ENCODE data around the gene RET.

Gene RET

DNA sequence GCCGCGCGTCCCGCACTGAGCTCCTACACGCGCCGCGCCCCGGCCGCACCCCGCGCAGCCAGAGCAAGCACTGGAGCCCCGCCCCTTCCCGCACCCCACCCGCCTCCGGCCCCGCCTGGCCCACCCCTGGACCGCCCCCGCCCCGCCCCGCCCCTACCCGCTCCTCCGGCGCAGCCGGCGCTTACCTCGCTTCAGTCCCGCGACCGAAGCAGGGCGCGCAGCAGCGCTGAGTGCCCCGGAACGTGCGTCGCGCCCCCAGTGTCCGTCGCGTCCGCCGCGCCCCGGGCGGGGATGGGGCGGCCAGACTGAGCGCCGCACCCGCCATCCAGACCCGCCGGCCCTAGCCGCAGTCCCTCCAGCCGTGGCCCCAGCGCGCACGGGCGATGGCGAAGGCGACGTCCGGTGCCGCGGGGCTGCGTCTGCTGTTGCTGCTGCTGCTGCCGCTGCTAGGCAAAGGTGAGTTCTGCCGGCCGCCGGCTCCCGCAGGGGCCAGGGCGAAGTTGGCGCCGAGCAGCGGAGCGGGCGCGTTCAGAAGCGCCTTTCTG lies at the start of gene RET:
RET (plus strand) TSS at position 194 of the 545 bp plus-strand sequence; CDS start at position 384, 190 bp downstream.
- H3K27ac ChIP-seq (ENCODE audit: low read depth, low read length) = no peak within 1 kb of the TSS
- peaks cover 17 to 29% of the 10 kb centered on the region in 2 donors for H3K27me3 ChIP-seq (ENCODE audit: control insufficient read depth in 1 of 2, insufficient read depth in 2 of 2, low read length in 2 of 2)
- H3K4me1 ChIP-seq (ENCODE audit: control insufficient read depth in 1 of 2, insufficient read depth in 2 of 2, low read length in 2 of 2) = peaks cover 8 to 14% of the 10 kb centered on the region in 2 donors
- no peak within 1 kb of the TSS for H3K9ac ChIP-seq (ENCODE audit: low read depth in 1 of 2, low read length in 2 of 2)
- H3K9me3 ChIP-seq (ENCODE audit: control insufficient read depth in 1 of 2, low read length in 2 of 2) = no peaks in the 10 kb centered on the region
- H3K36me3 ChIP-seq (ENCODE audit: control insufficient read depth in 1 of 2, insufficient read depth in 2 of 2, low read length in 2 of 2) = no peaks in the 10 kb centered on the region
- peak within 1 kb of the TSS; percentile 48 to 50 for H3K4me3 ChIP-seq (ENCODE audit: low read depth in 1 of 2, low read length in 2 of 2)

DNA sequence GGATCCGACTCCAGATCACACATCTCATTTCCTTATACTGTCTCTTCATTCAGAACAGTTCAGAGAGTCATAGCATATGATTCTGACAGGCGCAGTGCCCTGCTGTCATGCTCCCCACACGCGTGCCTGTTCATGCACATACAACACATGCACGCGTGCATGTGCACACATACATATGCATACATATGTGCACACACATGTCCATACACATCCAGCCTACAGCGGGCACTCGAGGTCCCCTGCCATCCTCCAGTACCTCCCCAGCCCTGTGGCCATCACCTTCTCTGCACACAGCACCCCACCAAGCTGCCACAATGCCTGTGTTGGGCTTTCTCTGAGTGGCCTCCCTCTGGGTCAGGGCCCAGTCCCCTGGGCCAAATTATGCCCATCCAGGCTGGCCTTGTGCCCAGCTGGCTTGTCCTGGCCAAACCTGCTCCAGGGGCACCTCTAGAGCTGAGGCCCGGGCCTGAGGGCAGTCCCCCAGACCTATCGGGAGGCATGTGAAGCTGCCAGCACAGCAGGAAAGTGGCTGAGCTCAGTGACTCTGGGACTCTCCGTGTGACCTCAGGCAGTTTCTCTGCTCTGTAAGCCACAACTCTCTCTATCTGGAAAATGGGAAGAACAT lies 49.4 kb upstream of the RET start:
- Histone ChIP-seq H3K4me1 (ENCODE audit: control insufficient read depth in 1 of 2, insufficient read depth in 2 of 2, low read length in 2 of 2) (peaks cover 0 to 7% of the 10 kb centered on the region in 2 donors), H3K9me3 (ENCODE audit: control insufficient read depth in 1 of 2, low read length in 2 of 2) (no peaks in the 10 kb centered on the region), H3K27ac (ENCODE audit: low read depth, low read length) (no peak overlapping the region), H3K4me3 (ENCODE audit: low read depth in 1 of 2, low read length in 2 of 2) (no peak overlapping the region), H3K9ac (ENCODE audit: low read depth in 1 of 2, low read length in 2 of 2) (no peak overlapping the region), H3K27me3 (ENCODE audit: control insufficient read depth in 1 of 2, insufficient read depth in 2 of 2, low read length in 2 of 2) (no peaks in the 10 kb centered on the region), H3K36me3 (ENCODE audit: control insufficient read depth in 1 of 2, insufficient read depth in 2 of 2, low read length in 2 of 2) (no peaks in the 10 kb centered on the region)

DNA sequence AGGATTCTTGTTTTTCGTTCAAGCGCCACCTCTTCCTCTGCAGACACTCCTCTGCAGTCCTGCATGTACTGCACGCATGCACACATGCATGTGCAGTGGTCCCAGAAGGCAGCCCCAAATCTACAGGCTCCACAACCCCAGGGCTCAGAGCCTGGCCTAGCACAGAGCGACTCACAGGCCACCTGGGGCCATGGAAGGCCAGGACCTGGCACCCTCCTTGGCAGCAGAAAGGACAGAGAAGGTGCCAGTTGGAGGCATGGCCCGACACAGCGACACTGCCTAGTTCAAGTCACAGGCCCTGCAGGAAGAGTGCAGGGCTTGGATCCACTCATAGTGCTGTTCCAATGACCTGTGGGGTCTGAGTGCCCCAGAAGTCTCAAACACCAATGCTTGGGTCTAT lies 48.7 kb upstream of the RET start:
- H3K9me3 ChIP-seq (ENCODE audit: control insufficient read depth in 1 of 2, low read length in 2 of 2) = peaks cover 5 to 6% of the 10 kb centered on the region in 2 donors
- H3K4me3 ChIP-seq (ENCODE audit: low read depth in 1 of 2, low read length in 2 of 2) = no peak overlapping the region
- no peaks in the 10 kb centered on the region for H3K36me3 ChIP-seq (ENCODE audit: control insufficient read depth in 1 of 2, insufficient read depth in 2 of 2, low read length in 2 of 2)
- H3K27me3 ChIP-seq (ENCODE audit: control insufficient read depth in 1 of 2, insufficient read depth in 2 of 2, low read length in 2 of 2) = no peaks in the 10 kb centered on the region
- no peak overlapping the region for H3K27ac ChIP-seq (ENCODE audit: low read depth, low read length)
- peaks cover 0 to 7% of the 10 kb centered on the region in 2 donors for H3K4me1 ChIP-seq (ENCODE audit: control insufficient read depth in 1 of 2, insufficient read depth in 2 of 2, low read length in 2 of 2)
- no peak overlapping the region for H3K9ac ChIP-seq (ENCODE audit: low read depth in 1 of 2, low read length in 2 of 2)

DNA sequence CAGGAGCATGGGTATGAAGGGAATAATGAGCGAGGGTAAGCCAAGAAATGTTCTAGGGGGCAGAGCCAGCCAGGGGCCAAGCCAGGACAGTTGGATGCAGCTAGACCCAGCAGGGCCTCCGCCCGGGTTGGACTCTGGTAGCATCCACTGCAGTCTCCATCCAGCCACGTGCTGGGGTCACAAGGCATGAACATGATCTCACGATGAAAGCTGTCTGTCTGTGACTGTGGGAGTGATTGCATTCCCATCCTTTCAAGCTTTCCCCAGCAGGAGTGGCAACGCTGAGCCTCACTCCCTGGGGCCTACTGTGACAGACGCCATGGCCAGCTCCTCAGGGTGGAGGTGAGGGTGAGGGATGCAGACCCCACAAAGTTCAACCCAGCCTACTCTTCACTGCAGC lies 47.8 kb upstream of the RET start:
- Histone ChIP-seq H3K9me3 (ENCODE audit: control insufficient read depth in 1 of 2, low read length in 2 of 2) (peaks cover 5 to 6% of the 10 kb centered on the region in 2 donors), H3K27ac (ENCODE audit: low read depth, low read length) (no peak overlapping the region), H3K4me3 (ENCODE audit: low read depth in 1 of 2, low read length in 2 of 2) (no peak overlapping the region), H3K27me3 (ENCODE audit: control insufficient read depth in 1 of 2, insufficient read depth in 2 of 2, low read length in 2 of 2) (no peaks in the 10 kb centered on the region), H3K36me3 (ENCODE audit: control insufficient read depth in 1 of 2, insufficient read depth in 2 of 2, low read length in 2 of 2) (no peaks in the 10 kb centered on the region), H3K4me1 (ENCODE audit: control insufficient read depth in 1 of 2, insufficient read depth in 2 of 2, low read length in 2 of 2) (peaks cover 0 to 7% of the 10 kb centered on the region in 2 donors), H3K9ac (ENCODE audit: low read depth in 1 of 2, low read length in 2 of 2) (no peak overlapping the region)

DNA sequence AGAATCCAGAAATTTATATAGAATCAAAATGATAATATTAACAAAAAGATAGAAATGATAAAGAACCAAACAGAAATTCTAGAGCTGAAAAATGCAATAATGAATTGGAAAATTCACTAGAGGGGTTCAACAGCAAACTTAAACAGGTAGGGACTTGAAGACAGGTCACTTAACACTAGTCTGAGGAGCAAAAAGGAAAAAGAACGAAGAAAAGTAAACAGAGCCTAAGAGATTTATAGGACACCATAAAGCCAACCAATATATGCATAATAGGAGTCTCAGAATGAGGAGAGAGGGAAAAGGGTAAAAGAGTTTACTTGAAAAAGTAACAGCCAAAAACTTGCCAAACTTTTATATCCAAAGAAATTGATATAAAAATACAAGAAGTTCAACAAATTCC lies 44.3 kb upstream of the RET start:
- H3K36me3 ChIP-seq (ENCODE audit: control insufficient read depth in 1 of 2, insufficient read depth in 2 of 2, low read length in 2 of 2) = no peaks in the 10 kb centered on the region
- H3K27ac ChIP-seq (ENCODE audit: low read depth, low read length) = no peak overlapping the region
- no peak overlapping the region for H3K9ac ChIP-seq (ENCODE audit: low read depth in 1 of 2, low read length in 2 of 2)
- no peaks in the 10 kb centered on the region for H3K27me3 ChIP-seq (ENCODE audit: control insufficient read depth in 1 of 2, insufficient read depth in 2 of 2, low read length in 2 of 2)
- H3K9me3 ChIP-seq (ENCODE audit: control insufficient read depth in 1 of 2, low read length in 2 of 2) = peaks cover 5 to 6% of the 10 kb centered on the region in 2 donors
- H3K4me3 ChIP-seq (ENCODE audit: low read depth in 1 of 2, low read length in 2 of 2) = no peak overlapping the region
- no peaks in the 10 kb centered on the region for H3K4me1 ChIP-seq (ENCODE audit: control insufficient read depth in 1 of 2, insufficient read depth in 2 of 2, low read length in 2 of 2)

DNA sequence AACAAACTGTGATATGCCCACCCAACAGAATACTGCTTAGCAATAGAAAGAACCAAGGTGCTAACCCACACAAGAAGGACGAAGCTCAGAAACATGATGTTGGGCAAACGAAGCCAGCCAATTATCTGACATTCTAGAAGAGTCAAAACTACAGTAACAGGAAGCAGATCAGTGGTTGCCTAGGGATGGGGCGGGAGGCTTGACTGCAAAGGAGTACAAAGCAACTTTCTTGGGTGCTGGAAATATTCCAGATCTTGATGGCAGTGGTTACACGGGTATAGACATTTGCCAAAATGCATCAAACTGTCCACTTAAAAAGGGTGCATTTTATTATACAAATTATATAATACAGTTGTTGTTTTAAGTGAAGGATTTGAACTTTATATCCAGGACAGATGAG lies 41.1 kb upstream of the RET start:
- H3K9me3 ChIP-seq (ENCODE audit: control insufficient read depth in 1 of 2, low read length in 2 of 2) = peaks cover 5 to 6% of the 10 kb centered on the region in 2 donors
- H3K4me1 ChIP-seq (ENCODE audit: control insufficient read depth in 1 of 2, insufficient read depth in 2 of 2, low read length in 2 of 2) = no peaks in the 10 kb centered on the region
- no peak overlapping the region for H3K4me3 ChIP-seq (ENCODE audit: low read depth in 1 of 2, low read length in 2 of 2)
- no peak overlapping the region for H3K27ac ChIP-seq (ENCODE audit: low read depth, low read length)
- no peak overlapping the region for H3K9ac ChIP-seq (ENCODE audit: low read depth in 1 of 2, low read length in 2 of 2)
- H3K27me3 ChIP-seq (ENCODE audit: control insufficient read depth in 1 of 2, insufficient read depth in 2 of 2, low read length in 2 of 2) = no peaks in the 10 kb centered on the region
- H3K36me3 ChIP-seq (ENCODE audit: control insufficient read depth in 1 of 2, insufficient read depth in 2 of 2, low read length in 2 of 2) = no peaks in the 10 kb centered on the region

DNA sequence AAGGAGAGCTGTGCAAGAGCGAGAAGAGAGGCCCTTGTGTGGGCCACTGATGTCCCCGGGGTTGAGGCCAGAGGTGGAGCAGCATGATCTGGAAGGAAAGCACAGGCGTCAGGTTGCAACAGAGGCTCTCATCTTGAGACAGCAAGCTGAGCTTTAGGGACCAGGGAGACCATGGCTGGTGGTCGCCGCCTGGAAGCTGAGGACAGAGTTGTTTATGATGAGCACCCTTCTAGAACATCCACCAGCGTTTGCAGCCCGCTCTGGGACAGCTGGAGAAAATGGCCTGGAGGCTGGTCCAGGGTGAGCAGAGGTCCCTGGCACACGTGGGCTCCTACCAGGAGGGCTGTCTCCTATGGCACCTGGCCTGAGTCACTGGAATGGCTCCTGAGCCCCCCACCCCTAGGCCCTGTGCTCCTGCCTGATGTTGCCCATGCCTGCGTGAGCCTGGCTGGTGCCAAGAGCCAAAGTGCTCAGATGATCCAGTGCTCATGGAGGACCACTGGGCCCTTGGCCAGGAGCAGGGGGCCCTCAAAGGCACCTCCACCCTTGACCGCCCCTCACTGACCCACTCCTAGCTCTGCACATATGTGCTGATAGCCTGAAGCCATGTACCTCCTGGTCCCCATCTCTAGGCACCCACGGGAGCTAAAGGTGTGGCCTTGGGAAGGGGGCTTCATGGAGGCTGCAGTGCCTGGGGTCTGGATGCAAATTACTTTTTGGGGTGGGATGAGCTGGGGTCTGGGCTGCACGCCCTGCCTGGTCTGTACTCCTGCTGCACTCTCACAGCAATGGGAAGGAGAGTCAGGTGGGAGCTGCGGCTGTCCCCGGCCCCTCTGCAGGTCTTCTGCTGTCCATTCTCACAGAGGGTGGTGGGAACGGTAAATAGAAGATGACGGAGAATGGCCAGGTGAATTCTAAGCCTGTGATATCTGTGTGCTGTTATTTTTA lies 40.1 kb upstream of the RET start:
- Histone ChIP-seq H3K9me3 (ENCODE audit: control insufficient read depth in 1 of 2, low read length in 2 of 2) (peaks cover 5 to 6% of the 10 kb centered on the region in 2 donors), H3K4me1 (ENCODE audit: control insufficient read depth in 1 of 2, insufficient read depth in 2 of 2, low read length in 2 of 2) (no peaks in the 10 kb centered on the region), H3K36me3 (ENCODE audit: control insufficient read depth in 1 of 2, insufficient read depth in 2 of 2, low read length in 2 of 2) (no peaks in the 10 kb centered on the region), H3K4me3 (ENCODE audit: low read depth in 1 of 2, low read length in 2 of 2) (no peak overlapping the region), H3K27ac (ENCODE audit: low read depth, low read length) (no peak overlapping the region), H3K9ac (ENCODE audit: low read depth in 1 of 2, low read length in 2 of 2) (no peak overlapping the region), H3K27me3 (ENCODE audit: control insufficient read depth in 1 of 2, insufficient read depth in 2 of 2, low read length in 2 of 2) (no peaks in the 10 kb centered on the region)

DNA sequence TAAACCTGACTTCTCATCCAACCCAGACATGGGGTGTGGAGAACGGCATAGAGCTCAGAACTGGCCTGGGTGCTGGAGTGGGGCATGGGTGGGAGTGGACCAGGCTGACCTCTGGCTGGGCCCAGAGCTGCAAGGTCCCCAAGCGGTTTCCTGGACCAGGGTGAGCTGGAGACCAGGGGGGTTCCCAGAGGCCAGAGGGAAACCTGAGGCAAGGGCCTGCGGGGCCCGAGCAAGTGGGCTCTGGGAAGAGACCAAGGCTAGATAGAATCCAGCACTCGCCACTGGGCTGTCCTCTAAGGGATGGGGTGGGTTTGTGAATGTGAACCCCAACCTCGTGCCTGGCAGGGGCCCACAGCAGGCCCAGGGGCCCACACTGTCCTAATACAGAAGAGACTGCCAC lies 39.4 kb upstream of the RET start:
- Histone ChIP-seq H3K36me3 (ENCODE audit: control insufficient read depth in 1 of 2, insufficient read depth in 2 of 2, low read length in 2 of 2) (no peaks in the 10 kb centered on the region), H3K27me3 (ENCODE audit: control insufficient read depth in 1 of 2, insufficient read depth in 2 of 2, low read length in 2 of 2) (no peaks in the 10 kb centered on the region), H3K4me3 (ENCODE audit: low read depth in 1 of 2, low read length in 2 of 2) (no peak overlapping the region), H3K27ac (ENCODE audit: low read depth, low read length) (no peak overlapping the region), H3K4me1 (ENCODE audit: control insufficient read depth in 1 of 2, insufficient read depth in 2 of 2, low read length in 2 of 2) (no peaks in the 10 kb centered on the region), H3K9ac (ENCODE audit: low read depth in 1 of 2, low read length in 2 of 2) (no peak overlapping the region), H3K9me3 (ENCODE audit: control insufficient read depth in 1 of 2, low read length in 2 of 2) (peaks cover 5 to 6% of the 10 kb centered on the region in 2 donors)

DNA sequence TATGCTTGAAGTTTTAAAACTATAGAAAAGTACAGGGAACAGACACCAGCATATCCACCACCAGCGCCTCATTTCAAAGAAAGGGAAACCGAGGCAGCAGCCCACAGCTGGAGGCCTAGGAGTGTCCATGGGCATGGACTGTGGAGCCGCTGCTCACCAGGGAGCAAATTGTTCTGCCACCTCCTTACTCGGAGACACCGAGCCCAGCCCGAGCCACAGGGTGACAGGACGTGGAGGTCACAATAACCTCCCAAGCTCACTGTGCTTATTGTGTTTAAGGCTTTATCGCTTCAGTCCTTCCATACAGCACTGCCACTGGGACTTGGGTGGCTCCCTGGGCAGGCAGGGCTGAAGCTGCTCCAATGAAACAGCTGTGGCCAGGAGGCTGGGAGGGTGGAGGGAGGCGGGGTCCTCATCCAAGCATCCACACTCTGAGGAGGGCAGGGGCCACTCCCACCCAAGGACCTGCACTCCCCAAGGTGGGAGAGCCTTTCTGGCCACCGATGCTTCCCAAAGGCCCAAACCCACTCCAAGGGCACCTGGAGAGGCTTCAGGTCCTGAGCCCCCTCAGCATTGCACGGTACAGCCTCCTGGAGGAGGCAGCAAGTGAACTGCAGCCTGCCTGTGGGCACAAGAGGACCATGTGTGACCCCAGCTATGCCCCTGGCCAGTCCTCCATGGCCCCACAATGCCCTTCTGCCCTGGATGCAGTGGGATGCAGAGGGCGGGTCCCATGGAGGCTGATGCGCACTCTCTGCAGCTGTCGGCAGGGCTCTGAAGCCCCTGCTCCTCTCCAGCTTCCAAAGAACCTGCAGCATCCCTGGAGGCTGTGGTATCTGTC lies 38.7 kb upstream of the RET start:
- Histone ChIP-seq H3K4me1 (ENCODE audit: control insufficient read depth in 1 of 2, insufficient read depth in 2 of 2, low read length in 2 of 2) (no peaks in the 10 kb centered on the region), H3K9me3 (ENCODE audit: control insufficient read depth in 1 of 2, low read length in 2 of 2) (peaks cover 0 to under 1% of the 10 kb centered on the region in 2 donors), H3K27me3 (ENCODE audit: control insufficient read depth in 1 of 2, insufficient read depth in 2 of 2, low read length in 2 of 2) (no peaks in the 10 kb centered on the region), H3K9ac (ENCODE audit: low read depth in 1 of 2, low read length in 2 of 2) (no peak overlapping the region), H3K27ac (ENCODE audit: low read depth, low read length) (no peak overlapping the region), H3K4me3 (ENCODE audit: low read depth in 1 of 2, low read length in 2 of 2) (no peak overlapping the region), H3K36me3 (ENCODE audit: control insufficient read depth in 1 of 2, insufficient read depth in 2 of 2, low read length in 2 of 2) (no peaks in the 10 kb centered on the region)
